ENCODE data around the gene SLC8A2.

The SLC8A2 gene

GRCh38 chr19:47471733-47472457 is at the start of gene SLC8A2:
SLC8A2 (minus strand) TSS chr19:47471893; CDS start chr19:47466403, 5,490 bp downstream.
- Histone ChIP-seq H3K36me3 (ENCODE audit: insufficient read depth) (no peaks in the 10 kb centered on the region), H3K9ac (no peak within 1 kb of the TSS), H3K79me2 (ENCODE audit: insufficient read depth, low read depth) (no peaks in the 10 kb centered on the region), H3K27me3 (ENCODE audit: insufficient read depth, low read depth) (peaks cover 78% of the 10 kb centered on the region), H4K20me1 (ENCODE audit: insufficient read depth) (no peaks in the 10 kb centered on the region), H2AFZ (ENCODE audit: low read depth) (no peak within 1 kb of the TSS), H3K4me3 (IDR thresholded peaks at IDR 0.05; ENCODE audit: insufficient read depth, low read depth, low read length) (no peak within 1 kb of the TSS), H3K4me2 (no peak within 1 kb of the TSS), H3K4me1 (ENCODE audit: low read depth, poor library complexity, severe bottlenecking) (peaks cover 4% of the 10 kb centered on the region), H3K27ac (no peak within 1 kb of the TSS)
- no peak for TF ChIP-seq CTCF (conservative IDR thresholded peaks at IDR 0.05; ENCODE audit: low read depth, low read length)

- H2AFZ ChIP-seq (ENCODE audit: low read depth) = no peak overlapping the region
- no peak for TF ChIP-seq CTCF (conservative IDR thresholded peaks at IDR 0.05; ENCODE audit: low read depth, low read length)
Observed at GRCh38 chr19:47520839-47521238, 49.1 kb upstream of the SLC8A2 start.

GRCh38 chr19:47520343-47520806 is 48.7 kb upstream of the SLC8A2 start:
- TF ChIP-seq CTCF (conservative IDR thresholded peaks at IDR 0.05; ENCODE audit: low read depth, low read length) = no peak
- H3K4me3 ChIP-seq (IDR thresholded peaks at IDR 0.05; ENCODE audit: insufficient read depth, low read depth, low read length) = no peak overlapping the region
- no peak overlapping the region for H3K9ac ChIP-seq
- H3K4me2 ChIP-seq = no peak overlapping the region
- no peaks in the 10 kb centered on the region for H4K20me1 ChIP-seq (ENCODE audit: insufficient read depth)
- H3K79me2 ChIP-seq (ENCODE audit: insufficient read depth, low read depth) = no peaks in the 10 kb centered on the region
- no peak overlapping the region for H3K27ac ChIP-seq
- peaks cover 4% of the 10 kb centered on the region for H3K27me3 ChIP-seq (ENCODE audit: insufficient read depth, low read depth)
- peaks cover 38% of the 10 kb centered on the region for H3K4me1 ChIP-seq (ENCODE audit: low read depth, poor library complexity, severe bottlenecking)
- H2AFZ ChIP-seq (ENCODE audit: low read depth) = no peak overlapping the region
- no peaks in the 10 kb centered on the region for H3K36me3 ChIP-seq (ENCODE audit: insufficient read depth)

More at GRCh38 chr19:47520839-47521238, 49.1 kb upstream of the SLC8A2 start:
- Histone ChIP-seq H4K20me1 (ENCODE audit: insufficient read depth) (no peaks in the 10 kb centered on the region), H3K4me2 (no peak overlapping the region), H3K4me1 (ENCODE audit: low read depth, poor library complexity, severe bottlenecking) (peaks cover 34% of the 10 kb centered on the region), H3K9ac (no peak overlapping the region), H3K36me3 (ENCODE audit: insufficient read depth) (no peaks in the 10 kb centered on the region), H3K4me3 (IDR thresholded peaks at IDR 0.05; ENCODE audit: insufficient read depth, low read depth, low read length) (no peak overlapping the region), H3K27ac (no peak overlapping the region), H3K79me2 (ENCODE audit: insufficient read depth, low read depth) (no peaks in the 10 kb centered on the region), H3K27me3 (ENCODE audit: insufficient read depth, low read depth) (peaks cover 4% of the 10 kb centered on the region)

- H2AFZ ChIP-seq (ENCODE audit: low read depth) = no peak overlapping the region
- no peaks in the 10 kb centered on the region for H4K20me1 ChIP-seq (ENCODE audit: insufficient read depth)
- H3K4me3 ChIP-seq (IDR thresholded peaks at IDR 0.05; ENCODE audit: insufficient read depth, low read depth, low read length) = no peak overlapping the region
- no peak overlapping the region for H3K9ac ChIP-seq
- H3K79me2 ChIP-seq (ENCODE audit: insufficient read depth, low read depth) = peaks cover 9% of the 10 kb centered on the region
- H3K36me3 ChIP-seq (ENCODE audit: insufficient read depth) = no peaks in the 10 kb centered on the region
- peaks cover 38% of the 10 kb centered on the region for H3K4me1 ChIP-seq (ENCODE audit: low read depth, poor library complexity, severe bottlenecking)
- H3K27ac ChIP-seq = no peak overlapping the region
- peaks cover 4% of the 10 kb centered on the region for H3K27me3 ChIP-seq (ENCODE audit: insufficient read depth, low read depth)
- H3K4me2 ChIP-seq = peak overlapping the region; percentile 59
- TF ChIP-seq CTCF (conservative IDR thresholded peaks at IDR 0.05; ENCODE audit: low read depth, low read length) = no peak
Observed at GRCh38 chr19:47518854-47519253, 47.2 kb upstream of the SLC8A2 start.
